Activated naive CD8-positive, alpha-beta T cell (primary cell): ENCODE results near the gene GSTA4.

ENCODE experiments used
- H3K27ac Mint-ChIP-seq: one replicate; pipeline ENCODE4 v1.8.0; 2021; ENCODE audit warnings: mixed read lengths
- H3K27me3 Mint-ChIP-seq: one replicate; pipeline ENCODE4 v1.8.0; 2021; ENCODE audit warnings: mixed read lengths
- H3K36me3 Mint-ChIP-seq: one replicate; pipeline ENCODE4 v1.8.0; 2021; ENCODE audit warnings: mixed read lengths
- H3K4me1 Mint-ChIP-seq: one replicate; pipeline ENCODE4 v1.8.0; 2021; ENCODE audit warnings: low read depth, mixed read lengths
- H3K4me3 Mint-ChIP-seq: one replicate; pipeline ENCODE4 v1.8.0; 2021; ENCODE audit warnings: mild to moderate bottlenecking, mixed read lengths
- H3K9me3 Mint-ChIP-seq: one replicate; pipeline ENCODE4 v1.8.0; 2021; ENCODE audit warnings: low read depth, mixed read lengths

GSTA4 gene

GRCh38 chr6:52931351-52931750 lies 63.7 kb downstream of the GSTA4 start:
- no peak overlapping the region for H3K4me3 Mint-ChIP-seq
- H3K4me1 Mint-ChIP-seq: no peaks in the 10 kb centered on the region
- H3K27me3 Mint-ChIP-seq: no peaks in the 10 kb centered on the region
- no peak overlapping the region for H3K27ac Mint-ChIP-seq
- H3K9me3 Mint-ChIP-seq: no peaks in the 10 kb centered on the region
- H3K36me3 Mint-ChIP-seq: peaks cover 3% of the 10 kb centered on the region

- Mint-ChIP-seq H3K27ac (no peak overlapping the region), H3K36me3 (no peaks in the 10 kb centered on the region), H3K4me1 (no peaks in the 10 kb centered on the region), H3K27me3 (no peaks in the 10 kb centered on the region), H3K4me3 (no peak overlapping the region), H3K9me3 (no peaks in the 10 kb centered on the region)
Measured at GRCh38 chr6:52929321-52930164, 65.5 kb downstream of the GSTA4 start.
